ENCODE results near the gene FAM219B.

DNA sequence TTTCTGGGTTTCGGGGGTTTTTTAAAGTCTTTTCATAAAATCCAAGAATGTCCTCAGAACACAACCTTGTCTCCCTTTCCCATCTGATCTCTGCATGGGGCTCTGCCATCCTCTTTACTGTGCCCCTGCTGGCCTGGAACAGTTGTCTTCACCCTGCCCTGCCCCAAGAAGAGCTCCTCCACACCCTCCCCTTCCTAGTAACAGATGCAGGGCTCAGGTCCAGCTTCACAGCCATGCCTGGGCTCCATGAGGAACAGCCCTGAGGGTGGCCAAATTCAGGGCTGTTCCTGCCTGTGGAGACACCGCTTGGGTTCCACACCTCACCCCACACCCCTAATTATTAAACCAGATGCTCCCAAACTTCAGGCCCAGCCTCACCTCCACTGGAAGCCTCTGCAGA is 50.8 kb downstream of the FAM219B start:
- TF ChIP-seq EZH2 (IDR thresholded peaks at IDR 0.05; ENCODE audit: borderline replicate concordance, insufficient read depth, low read depth, low read length, poor library complexity, severe bottlenecking) = no peak
- TF ChIP-seq, protein P1, sequence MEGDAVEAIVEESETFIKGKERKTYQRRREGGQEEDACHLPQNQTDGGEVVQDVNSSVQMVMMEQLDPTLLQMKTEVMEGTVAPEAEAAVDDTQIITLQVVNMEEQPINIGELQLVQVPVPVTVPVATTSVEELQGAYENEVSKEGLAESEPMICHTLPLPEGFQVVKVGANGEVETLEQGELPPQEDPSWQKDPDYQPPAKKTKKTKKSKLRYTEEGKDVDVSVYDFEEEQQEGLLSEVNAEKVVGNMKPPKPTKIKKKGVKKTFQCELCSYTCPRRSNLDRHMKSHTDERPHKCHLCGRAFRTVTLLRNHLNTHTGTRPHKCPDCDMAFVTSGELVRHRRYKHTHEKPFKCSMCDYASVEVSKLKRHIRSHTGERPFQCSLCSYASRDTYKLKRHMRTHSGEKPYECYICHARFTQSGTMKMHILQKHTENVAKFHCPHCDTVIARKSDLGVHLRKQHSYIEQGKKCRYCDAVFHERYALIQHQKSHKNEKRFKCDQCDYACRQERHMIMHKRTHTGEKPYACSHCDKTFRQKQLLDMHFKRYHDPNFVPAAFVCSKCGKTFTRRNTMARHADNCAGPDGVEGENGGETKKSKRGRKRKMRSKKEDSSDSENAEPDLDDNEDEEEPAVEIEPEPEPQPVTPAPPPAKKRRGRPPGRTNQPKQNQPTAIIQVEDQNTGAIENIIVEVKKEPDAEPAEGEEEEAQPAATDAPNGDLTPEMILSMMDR (IDR thresholded peaks at IDR 0.05) = no peak

All from B cell (primary cell).